Neural cell (in vitro differentiated cells): ENCODE measurements around the gene SLFN12L. TPM values are rescaled to one million over a fixed set of nuclear protein-coding genes. Genes with fewer than 3 reads are reported as not detected.

ENCODE experiments used
- polyA plus RNA-seq: library from polyadenylated mRNA; depleted of rRNA; stranded (reverse); fragments of >200 nt; gene quantifications from 2 replicates; pipeline ENCODE4 v1.2.3, GENCODE V29; 2014
- small RNA-seq, 3 experiments: library from RNA; depleted of rRNA; stranded (forward); fragments of <200 nt; gene quantifications; one replicate each; pipeline ENCODE3, GENCODE V24; 2012

Gene SLFN12L
- polyA plus RNA-seq, 1 donor from 2014 or later: not detected

Small RNA genes lying within 50 kb of the gene (small RNA-seq; reads per million reads assigned to genes)
- gene AC015911.1 (0 reads per million in 3 experiments), gene SNORD7 (124 to 140 (median 140) reads per million in 3 experiments)

Other genes starting within 250 kb of the SLFN12L start
- not detected in 2 replicates for gene SLFN11, start 164.1 kb downstream of the SLFN12L start, polyA plus RNA-seq
- not detected in 2 replicates for gene SLFN12, start 105.2 kb downstream of the SLFN12L start, polyA plus RNA-seq
- 0.20 TPM in 1 of 2 replicates, not detected in the other for gene SLFN13, start 88.9 kb downstream of the SLFN12L start, polyA plus RNA-seq
- not detected in 2 replicates for gene SLFN14, start 23.1 kb upstream of the SLFN12L start, polyA plus RNA-seq
- 3.8 and 7.3 TPM in 2 replicates for gene PEX12, start 40.9 kb upstream of the SLFN12L start, polyA plus RNA-seq
- 59.5 and 65.1 TPM in 2 replicates for gene AP2B1, start 49.6 kb upstream of the SLFN12L start, polyA plus RNA-seq
- 10.7 and 11.3 TPM in 2 replicates for gene RASL10B, start 194.0 kb upstream of the SLFN12L start, polyA plus RNA-seq
- 0.38 and 1.2 TPM in 2 replicates for gene GAS2L2, start 215.6 kb upstream of the SLFN12L start, polyA plus RNA-seq
- gene C17orf50, start 223.2 kb upstream of the SLFN12L start, polyA plus RNA-seq: not detected in 2 replicates